Measurements from ENCODE around the gene CRYGS.
"Not testable (repeated sequence)": the region's sequence is repeated elsewhere in the genome, so short reads cannot be mapped to it uniquely, and the experiment has no call there.

The CRYGS gene

DNA sequence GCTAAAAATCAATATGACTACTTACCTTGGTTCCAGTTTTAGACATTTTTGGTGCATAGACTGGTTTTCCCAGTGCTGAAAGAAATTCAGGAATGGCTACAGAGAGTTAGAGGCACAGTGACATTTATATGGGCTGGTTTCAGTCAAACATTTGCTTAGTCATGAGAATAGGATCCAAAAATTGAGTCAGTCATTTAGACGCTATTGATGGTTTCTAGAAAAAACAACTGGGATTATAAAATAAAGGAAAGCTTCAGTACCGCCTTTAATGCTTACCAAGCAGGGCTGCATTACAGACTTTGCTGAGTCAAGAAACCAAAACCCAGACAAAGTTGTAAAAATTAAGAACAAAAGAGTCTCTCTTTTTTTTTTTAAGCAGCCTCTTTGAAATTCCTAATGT is at the start of gene CRYGS:
CRYGS (minus strand) TSS at position 100 of the 400 bp plus-strand sequence; CDS start at position 46, 54 bp downstream.
- no peak for DNase-seq

DNA sequence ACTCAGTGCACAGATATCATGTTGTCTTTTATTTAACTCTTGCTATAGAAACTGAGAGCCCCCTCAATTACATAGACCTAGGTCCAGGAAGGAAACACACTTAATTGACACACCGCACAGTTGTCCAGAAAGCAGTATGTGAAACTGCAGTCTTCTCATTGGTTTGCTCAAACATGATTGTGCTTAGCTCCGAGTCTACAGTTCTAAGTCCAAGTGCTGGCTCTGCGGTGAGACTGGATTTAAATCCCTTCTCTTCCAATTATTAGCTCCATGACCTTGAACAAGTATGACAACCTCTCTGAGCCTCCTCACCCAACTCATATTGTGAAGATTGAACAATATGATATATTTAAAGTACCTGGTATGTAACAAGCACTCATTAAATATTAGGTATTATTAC is 49.7 kb upstream of the CRYGS start:
- no peak for DNase-seq

DNA sequence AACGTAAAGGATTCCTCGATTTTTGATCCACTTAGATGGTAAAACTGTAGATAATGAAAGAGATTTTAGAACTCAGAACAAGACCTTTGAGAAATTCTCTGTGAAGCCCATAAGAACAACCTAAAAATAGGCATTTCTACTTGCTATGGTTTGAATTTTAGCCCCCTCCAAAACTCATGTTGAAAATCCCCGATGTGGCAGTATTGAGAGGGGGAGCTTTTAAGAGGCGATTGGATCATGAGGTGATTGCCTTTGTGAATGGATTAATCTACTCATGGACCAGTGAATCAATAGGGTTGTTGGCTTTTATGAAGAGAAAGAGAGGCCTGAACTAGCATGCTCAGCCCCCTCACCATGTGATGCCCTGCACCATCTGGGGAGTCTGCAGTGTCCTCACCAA is 48.5 kb upstream of the CRYGS start:
- DNase-seq, result no peak

DNA sequence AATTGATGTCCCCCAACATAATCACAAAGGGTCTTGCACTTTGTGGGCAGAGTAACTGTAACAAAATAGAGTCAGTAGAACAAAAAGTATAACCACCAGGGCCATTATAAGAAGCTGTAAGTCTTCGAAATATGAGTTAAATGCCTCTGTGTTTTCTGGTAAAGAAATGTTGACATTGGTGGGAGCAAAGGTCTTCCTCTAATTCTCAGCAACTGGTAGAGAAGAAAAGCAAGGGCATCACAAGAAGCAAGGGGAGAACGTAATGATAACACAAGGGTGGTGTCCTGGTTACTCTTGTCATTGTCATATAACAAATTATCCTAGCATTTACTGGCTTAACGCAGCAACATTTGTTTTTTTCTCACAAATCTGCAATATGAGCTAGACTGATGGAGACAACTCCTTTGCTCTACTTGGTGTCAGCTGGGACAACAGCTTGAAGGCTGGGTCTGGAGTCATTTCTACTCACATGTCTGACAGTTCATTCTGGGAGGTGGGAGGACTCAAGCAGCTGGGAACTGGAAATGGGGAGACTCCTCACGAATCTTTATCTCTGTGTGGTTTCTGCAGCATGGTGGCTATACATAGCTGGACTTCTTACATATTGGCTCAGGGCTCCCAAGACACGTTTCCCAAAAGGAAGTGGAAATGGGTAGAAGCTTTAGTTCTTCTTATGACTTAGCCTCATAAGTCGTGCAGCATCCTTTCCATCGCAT is 46.6 kb upstream of the CRYGS start:
- DNase-seq, result no peak

DNA sequence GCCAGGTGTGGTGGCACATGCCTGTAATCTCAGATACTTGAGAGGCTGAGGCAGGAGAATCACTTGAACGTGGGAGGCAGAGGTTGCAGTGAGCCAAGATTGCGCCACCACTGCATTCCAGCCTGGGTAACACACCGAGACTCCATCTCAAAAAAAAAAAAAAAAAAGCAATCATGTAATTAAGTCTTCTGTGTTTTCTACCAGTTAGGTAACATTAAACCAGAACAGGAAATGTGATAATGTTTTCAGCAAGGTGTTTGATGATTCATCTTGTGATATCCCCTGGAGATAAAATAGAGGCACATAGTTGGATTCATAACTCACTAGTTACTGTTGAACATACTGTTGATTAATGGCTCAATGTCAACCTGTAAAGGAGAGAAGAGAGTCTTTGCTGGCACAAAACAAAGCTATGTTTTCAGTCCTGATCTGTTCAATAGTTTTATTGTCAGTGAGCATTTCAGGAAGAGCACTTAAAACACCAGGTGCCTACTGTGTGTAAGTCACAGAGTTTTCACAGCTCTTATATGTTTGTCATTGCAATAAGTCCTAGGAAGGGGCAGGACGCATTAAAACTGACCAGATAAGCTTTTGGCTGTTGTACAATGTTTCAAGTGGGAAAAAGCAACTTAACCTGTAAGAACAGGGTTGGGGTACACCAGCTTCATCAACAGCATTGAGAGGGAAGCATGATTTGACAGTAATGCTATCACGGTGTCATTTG is 45.8 kb upstream of the CRYGS start:
- DNase-seq, result no peak

DNA sequence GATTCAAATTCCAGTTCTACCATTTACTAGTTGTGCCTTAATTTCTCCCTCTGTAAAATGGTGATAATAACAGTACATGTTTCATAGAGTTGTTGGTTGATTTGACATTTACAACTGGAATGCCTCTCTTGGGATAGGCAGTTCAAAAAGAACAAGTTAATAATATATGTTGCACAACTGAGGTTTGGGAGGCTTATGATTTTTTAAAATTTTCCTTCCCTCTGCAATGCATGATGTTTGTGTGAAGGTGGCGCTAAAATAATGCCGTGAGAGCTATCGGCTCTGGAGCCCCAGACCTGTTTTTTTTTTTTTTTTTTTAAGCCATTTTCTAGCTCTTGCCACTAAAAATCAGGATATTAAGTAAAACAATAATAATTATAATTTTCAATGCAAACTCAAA is 44.9 kb upstream of the CRYGS start:
- no peak for DNase-seq

DNA sequence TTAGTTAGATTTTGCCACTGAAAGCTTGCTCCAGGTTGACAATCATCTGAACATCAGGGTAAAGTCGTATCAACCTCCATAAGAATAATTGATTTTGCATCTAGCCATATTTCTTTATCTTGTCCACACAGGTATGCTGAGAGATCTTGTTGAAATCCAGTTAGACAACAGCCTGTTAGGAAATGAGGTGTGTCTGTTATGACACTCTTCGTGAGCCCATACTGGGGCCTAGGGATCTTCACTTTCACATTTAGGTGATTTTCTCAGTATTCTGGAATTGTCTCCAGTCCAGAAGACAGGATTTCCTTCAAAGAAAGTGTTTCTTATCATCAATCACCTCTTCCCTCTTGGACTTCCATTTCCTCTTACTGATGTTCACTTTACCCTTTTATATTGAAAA is 44.5 kb upstream of the CRYGS start:
- DNase-seq, result no peak

DNA sequence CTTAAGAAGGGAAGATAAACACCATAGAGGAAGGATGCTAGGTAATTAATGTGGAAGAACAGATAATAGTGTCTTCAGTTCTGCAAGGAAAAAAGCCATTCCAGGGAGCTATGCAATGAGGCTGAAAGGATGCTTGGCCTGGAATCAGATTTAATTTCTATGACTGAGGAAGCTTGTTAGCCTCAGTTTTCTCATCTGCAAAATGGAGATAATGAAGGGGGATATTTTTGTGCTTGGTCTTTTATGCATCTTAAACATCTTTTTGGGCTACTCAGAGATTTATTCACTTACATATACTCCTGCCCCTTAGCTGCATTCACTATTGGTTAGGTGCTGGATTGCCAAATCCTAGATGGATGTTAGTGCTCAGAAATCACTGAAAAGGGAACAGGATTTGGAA is 43.0 kb upstream of the CRYGS start:
- no peak for DNase-seq

DNA sequence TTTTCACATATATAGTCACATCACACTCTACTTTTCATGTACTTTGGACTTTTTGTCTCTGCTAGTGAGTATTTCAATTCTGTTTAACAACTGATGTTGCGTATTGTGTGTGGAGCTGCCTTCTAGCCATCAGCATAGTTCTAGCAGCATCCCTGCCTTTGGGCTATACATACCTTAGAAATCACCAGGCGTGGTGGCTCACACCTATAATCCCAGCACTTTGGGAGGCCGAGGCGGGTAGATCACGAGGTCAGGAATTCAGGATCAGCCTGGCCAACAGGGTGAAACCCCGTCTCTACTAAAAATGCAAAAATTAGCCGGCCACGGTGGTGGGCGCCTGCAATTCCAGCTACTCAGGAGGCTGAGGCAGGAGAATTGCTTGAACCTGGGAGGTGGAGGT is 42.1 kb upstream of the CRYGS start:
- DNase-seq, result not testable (repeated sequence)

DNA sequence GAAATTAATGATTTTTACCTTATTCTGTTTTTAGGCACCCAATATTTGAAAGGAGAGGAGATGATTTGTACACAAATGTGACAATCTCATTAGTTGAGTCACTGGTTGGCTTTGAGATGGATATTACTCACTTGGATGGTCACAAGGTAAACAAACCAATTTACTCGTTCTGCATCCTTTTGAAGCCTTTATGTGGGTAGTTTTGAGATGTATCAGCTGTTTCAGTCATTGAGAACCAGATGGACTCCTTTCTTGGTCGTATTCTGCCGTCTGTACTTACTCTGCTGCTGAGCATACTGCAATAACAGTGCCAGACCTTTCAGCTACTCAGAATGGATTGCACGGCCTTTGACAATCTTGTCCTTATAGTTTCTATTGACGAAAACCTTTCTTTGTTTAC is 39.7 kb upstream of the CRYGS start:
- no peak for DNase-seq

DNA sequence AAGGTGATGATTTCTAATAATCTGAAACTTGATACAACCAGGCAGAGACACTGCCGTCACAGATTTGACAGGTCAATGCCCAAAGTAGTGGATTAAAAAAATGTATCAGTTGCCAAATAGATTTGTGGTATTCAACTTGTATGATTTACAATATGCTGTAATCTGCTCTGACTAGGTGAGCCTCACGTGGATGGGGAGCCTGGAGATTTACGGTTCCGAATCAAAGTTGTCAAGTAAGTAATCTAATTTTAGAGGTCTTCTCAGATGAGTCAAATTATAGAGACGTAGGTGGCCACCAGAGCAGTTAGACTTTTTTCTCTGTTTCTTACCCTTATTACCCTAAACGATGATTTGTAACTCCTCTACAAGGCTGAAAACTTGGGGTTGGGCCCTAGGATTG is 38.4 kb upstream of the CRYGS start:
- no peak for DNase-seq

DNA sequence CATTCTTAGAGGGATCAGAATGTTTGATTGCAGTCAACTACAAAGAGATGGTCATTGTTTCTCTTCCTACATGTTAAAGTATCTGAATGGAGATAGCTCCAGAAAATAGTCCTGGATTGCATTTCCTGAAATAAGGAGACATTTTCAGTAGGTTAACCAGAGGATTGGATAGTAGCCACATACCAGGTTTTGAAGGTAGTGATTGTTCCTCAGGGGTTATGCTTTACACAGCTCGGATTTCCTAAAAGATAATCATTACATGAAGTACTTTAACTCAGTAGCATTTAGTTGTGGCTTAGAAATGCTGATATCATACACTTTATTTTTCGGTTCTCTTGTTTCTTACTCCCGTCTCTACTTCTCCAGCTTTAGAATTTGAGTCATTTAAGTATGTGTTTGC is 36.6 kb upstream of the CRYGS start:
- DNase-seq, result no peak

DNA sequence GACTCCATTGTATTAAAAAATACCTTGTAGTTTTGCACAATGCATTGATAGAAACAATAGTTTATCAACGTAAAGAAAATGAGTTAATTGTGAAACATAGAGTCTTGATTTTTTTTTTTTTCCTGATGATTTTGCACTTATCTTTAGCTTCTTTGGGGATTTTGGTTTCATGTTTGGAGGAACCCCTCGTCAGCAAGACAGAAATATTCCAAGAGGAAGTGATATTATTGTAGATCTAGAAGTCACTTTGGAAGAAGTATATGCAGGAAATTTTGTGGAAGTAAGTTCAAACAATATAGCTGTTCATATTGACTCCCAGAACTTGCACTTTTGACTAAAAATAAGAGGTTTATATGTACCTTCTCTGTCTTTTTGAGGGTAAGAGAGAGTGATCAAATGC is 33.3 kb upstream of the CRYGS start:
- no peak for DNase-seq

DNA sequence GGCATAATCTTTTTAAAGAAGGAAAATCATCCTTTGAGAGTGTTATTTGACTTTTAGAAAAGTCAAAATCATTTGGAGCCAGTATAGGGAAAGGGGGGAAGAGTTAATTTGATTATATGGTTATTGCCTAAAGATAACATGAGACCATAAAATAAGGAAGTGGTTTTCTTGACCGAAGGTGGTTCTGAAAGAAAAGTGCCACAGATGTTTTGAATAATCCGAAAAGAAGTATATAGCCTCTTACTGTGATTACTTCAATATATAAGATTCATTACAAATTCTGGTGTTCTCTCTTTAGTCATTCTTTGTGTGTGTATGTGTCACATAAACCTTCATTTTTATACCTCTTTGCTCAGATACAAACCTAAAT is 27.4 kb upstream of the CRYGS start:
- DNase-seq, result no peak

DNA sequence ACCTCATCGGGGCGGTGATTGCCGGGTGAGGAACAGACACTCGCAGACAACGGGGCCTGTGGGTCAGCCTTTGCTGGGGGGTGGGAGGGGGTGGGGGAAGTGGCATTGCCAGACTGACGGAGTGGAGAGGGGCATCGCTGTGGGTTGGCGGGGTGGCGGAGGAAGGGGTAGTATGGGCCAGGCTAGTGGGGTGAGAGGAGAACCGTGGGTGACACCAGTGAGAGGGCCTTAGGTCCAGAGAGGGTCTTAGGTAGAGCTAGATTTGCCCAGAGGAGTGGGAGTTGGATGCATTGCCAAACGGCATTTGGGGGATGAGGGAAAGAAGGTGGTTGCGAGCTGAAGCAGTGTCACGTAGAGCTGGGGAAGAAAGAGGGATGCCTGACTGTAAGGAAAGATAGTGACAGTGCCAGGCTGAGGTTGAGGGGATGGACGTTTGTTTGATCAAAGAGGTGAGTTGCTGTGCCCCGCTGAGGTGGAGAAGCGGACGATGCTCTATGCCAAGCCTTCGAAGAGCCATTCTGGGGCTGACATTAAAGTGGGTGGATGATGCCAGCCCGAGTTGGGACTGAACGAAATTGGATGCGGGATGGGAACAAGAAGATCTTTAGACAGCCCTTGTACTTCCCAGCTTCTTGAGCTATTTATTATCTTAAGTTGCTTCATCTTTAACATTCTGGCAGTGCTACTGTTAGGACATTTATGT is 26.9 kb upstream of the CRYGS start:
- no peak for DNase-seq

DNA sequence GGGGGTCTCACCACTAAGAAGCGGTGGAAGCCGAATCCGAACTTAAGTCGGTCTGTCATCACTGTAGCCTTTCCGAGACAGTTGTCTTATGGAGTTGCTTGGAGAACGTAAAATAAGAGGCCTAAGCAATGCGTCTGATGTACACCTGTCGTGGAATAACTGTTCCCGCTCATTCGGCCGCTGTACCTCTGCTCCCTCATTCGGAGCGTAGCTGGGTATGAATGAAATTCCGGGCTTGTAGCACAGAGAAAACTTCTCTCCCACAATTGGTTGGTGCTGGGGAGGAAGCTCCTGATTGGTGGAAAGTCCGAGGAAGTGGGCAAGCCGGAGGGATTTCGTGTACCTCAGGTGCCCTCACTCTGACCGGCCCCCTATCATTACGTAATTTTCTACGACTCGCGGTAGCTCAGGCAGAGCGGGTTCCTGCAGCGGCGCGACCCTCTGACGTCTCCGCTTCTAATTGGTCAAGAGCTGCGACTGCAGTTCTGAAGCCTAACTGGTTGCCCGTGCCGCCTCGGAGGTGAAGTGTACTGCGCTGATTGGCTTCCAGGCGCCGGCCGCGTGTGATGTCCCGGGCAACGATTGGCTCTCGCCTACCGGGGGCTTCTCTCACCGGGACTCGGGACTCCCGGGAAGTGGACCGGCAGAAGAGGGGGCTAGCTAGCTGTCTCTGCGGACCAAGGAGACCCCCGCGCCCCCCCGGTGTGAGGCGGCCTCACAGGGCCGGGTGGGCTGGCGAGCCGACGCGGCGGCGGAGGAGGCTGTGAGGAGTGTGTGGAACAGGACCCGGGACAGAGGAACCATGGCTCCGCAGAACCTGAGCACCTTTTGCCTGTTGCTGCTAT is 26.1 kb upstream of the CRYGS start, which contains the start of gene DNAJB11:
DNAJB11 (plus strand) TSS at position 625 of the 845 bp plus-strand sequence; CDS start at position 803, 178 bp downstream.
- DNase-seq, result peak; percentile 98

DNA sequence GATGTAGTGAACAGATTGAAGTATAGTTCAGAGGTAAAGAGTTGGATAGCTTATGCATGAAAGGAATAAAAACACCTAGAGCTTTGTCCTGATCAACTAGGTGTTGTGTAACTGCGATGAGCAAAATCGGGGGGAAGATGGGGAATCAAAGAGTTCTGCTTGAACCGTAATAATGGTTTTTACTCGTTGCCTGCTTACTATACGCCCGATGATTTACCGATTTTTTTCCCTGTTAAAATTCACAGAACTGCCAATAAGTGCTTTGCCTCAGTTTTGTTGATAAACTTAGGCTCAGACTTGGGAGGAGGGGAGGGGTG is 25.6 kb upstream of the CRYGS start:
- DNase-seq, result no peak

DNA sequence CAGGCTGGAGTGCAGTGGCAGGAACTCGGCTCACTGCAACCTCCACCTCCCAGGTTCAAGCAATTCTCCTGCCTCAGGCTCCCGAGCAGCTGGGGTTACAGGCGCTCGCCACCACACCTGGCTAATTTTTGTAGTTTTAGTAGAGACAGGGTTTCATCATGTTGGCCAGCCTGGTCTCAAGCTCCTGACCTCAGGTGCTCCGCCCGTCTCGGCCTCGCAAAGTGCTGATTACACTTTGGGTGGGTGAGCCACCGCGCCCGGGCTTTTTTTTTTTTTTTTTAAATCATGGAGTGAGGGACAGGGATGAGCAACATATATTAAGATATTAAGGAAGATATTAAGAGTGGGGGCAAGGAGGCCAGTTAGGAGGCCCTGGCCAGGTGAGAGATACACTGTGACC is 25.2 kb upstream of the CRYGS start:
- not testable (repeated sequence) for DNase-seq

DNA sequence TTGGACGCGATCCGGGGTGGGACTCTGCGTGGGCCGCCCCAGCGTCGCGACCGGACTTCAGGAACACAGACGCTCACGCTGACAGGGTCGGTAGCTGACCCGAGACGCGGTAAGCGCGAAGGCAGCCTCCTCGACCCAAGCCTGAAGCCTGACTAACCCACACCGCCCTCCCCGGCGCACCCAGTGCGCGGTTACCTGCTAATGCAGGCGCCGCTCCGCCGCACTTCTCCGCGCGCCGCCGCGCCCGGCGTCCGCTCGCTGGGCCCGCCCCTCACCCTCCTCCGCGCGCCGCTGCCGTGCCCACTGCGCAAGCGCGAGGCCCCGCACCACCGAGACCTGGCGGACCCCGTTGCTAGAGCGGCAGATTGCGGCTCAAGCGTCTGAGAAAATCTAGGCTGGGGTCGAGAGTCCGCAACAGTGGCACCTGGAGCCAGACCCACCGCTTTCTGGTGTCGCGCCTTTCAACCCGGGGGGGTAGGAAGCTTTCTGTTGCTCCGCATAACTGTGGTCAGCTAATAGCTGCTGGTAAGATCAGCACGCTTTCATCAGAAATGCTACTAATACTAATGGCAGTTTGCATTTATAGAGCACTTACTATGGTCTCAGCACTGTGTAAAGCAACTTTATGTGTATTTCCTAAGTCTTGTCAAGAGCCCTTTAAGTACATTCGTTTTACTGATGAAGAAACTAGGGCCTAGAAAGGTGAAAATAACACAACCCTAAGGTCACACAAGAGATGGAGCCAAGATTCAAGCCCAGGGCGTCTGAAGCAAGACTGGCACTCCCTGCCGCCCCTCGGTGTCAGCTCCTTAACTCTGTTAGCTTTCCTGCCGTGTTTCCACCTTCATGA is 23.1 kb upstream of the CRYGS start, which contains the start of gene TBCCD1:
TBCCD1 (minus strand) TSS at position 268 of the 850 bp plus-strand sequence. CDS start 3,010 bp downstream, outside the sequence.
- DNase-seq, result peak; percentile 94

DNA sequence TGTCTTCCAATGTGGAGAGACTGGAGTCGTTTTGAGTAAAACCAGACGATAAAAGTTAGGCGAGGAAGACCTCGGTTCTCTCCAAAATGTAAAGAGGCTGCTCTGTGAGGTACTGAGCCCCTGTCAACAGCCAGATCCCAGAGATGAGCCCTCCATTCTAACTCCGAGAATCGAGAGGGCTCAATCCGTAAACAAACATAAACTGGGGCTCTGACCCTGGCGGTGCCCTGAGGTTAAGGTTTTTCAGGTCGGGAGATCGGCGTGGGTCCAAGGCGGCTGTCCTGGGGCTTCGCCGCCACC is 22.5 kb upstream of the CRYGS start:
- DNase-seq, result no peak

DNA sequence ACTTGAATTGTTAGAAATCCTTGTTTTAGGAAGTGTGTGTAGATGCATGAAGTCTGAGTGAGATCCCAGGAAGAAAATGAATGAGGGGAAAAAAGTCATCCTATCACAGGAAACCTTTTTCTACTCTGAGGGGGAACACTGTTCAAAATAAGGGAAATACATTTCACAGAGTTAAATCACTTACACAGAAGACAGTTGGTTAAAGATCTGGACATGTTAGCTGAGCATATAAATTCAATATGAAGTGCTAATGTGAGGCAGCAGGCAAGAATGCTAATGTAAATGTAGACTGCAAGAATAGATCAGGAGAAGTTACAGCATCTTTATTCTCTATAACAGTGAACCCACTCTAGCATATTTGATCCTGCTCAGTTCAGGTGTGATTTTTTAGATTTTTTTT is 20.4 kb upstream of the CRYGS start:
- no peak for DNase-seq

DNA sequence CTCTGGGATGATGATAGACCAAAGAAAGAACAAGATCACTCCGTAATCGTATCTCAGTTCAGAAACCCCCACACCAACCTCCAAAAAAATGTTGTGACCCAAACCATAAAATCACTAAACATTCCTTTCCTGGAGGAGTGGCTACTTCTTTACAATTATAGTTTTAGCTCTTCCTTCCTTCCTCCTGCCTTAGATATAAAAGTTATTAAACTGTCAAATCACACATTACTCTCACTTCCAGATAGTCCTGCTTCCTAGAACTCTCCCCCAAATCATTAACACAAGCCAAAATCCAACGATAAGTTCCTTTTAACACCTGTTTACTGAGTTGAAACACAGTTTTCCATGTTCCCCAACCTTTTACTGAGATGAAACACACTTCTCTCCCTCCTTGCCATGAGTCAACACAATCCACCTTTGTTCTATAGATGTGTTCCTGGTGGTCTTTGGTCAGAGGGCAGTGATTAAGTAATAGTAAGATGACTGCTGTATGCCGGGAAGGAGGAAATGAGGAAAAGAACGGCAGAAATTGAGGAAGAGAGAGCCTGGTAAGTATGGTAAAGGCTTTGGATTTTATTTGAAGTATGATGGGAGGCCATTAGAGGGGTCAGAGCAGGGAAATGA is 8.3 kb upstream of the CRYGS start:
- no peak for DNase-seq
